GM10248 (cell line): ENCODE measurements around the gene EPHA3.

Experiments used
- CTCF ChIA-PET: fragments of 300-600 bp; sonication (Branson Sonifier 250); formaldehyde crosslinking; extraction: SDS; loops from one replicate; lab custom pipeline; 2021; ENCODE audit warnings: antibody characterized with exemption; lab: Yijun Ruan, JAX
- POLR2A ChIA-PET: fragments of 350-650 bp; sonication (Branson Sonifier 250); formaldehyde crosslinking; extraction: SDS; loops from one replicate; lab custom pipeline; 2020; ENCODE audit warnings: antibody characterized with exemption; lab: Yijun Ruan, JAX
- DNase-seq: peaks from one replicate; pipeline ENCODE4 v3.0.0; 2012; ENCODE audit errors: extremely low spot score
- TF ChIP-seq, protein P1 (sequence below): IDR thresholded peaks from 2 replicates; pipeline ENCODE4 v1.5.1; 2012; ENCODE audit warnings: mild to moderate bottlenecking, low read depth; ENCODE audit errors: extremely low read depth, missing control alignments, control extremely low read depth

The EPHA3 gene

DNA sequence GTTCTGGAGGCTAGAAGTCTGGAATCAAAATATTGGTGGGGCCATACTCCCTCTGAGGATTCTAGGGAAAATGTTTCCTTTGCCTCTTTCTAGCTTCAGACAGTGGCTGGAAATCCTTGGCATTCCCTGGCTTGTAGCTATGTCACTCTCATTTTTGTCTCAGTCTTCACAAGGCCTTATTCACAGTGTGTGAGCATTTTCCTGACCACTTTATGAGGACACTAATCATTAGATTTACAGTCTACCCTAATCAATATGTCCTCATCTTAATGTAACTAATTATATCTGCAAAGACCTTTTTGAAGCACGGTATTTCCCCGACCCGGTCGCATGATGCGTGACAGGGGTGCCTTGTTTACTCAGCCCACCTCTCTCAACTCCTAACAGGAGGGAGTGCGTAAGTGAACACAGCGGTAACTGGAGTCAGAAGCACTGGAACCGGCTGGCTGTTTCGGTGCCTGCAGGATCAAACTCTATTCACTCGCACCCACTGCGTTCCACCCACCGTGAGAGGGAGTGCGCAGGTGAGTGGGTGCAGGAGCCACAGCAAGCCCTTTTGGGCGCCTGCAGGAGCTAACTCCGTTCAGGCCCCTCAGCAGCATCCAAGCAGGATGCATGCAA is 155.0 kb downstream of the EPHA3 start:
- TF ChIP-seq, protein P1, sequence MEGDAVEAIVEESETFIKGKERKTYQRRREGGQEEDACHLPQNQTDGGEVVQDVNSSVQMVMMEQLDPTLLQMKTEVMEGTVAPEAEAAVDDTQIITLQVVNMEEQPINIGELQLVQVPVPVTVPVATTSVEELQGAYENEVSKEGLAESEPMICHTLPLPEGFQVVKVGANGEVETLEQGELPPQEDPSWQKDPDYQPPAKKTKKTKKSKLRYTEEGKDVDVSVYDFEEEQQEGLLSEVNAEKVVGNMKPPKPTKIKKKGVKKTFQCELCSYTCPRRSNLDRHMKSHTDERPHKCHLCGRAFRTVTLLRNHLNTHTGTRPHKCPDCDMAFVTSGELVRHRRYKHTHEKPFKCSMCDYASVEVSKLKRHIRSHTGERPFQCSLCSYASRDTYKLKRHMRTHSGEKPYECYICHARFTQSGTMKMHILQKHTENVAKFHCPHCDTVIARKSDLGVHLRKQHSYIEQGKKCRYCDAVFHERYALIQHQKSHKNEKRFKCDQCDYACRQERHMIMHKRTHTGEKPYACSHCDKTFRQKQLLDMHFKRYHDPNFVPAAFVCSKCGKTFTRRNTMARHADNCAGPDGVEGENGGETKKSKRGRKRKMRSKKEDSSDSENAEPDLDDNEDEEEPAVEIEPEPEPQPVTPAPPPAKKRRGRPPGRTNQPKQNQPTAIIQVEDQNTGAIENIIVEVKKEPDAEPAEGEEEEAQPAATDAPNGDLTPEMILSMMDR, result no peak
- ChIA-PET POLR2A (no interaction called here), CTCF (no interaction called here)
- DNase-seq, result no peak

DNA sequence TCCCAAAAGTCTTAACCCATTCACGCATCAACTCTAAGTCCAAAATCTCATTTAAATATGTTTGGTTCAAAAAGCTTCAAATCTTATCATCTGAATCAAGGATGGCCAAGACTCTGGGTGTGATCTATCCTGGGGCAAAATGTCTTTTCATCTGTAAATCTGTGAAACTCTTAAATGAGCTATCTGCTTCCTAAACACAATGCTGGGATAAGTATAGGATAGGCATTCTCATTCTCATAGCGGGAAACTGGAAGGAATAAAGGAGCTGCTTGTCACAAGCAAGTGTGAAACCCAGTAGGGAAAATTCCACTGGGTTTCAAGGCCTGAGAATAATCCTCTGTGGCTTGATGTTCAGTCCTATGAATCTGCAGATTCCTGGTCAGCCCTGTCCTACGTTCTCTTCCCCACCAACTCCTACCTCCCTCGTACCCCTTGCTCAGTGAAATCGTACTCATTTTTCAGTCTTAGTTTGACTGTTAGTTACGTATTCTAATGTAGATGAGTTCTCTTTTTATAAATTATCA is 156.7 kb downstream of the EPHA3 start:
- CTCF ChIA-PET, result no interaction called here
- POLR2A ChIA-PET, result no interaction called here
- TF ChIP-seq, protein P1, result no peak
- no peak for DNase-seq

DNA sequence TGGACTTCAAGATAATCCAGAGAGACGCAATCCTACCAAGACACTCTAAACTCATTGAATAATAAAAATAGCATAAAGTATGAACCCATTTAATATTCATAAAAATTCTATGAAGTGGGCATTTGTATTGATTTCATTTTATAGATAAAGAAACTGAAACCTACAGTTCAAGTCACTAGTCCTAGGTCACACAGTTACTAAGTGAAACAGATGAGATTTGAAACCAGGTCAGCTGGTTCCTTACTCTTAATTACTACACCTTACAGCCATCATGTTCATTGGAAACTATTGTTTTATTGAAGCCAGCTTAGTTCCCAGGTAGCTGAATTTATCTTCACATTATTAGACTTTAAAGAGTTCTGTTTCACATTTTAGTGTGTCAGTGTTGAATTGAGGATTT is 158.7 kb downstream of the EPHA3 start:
- POLR2A ChIA-PET, result no interaction called here
- TF ChIP-seq, protein P1, result no peak
- CTCF ChIA-PET, result no interaction called here
- no peak for DNase-seq

DNA sequence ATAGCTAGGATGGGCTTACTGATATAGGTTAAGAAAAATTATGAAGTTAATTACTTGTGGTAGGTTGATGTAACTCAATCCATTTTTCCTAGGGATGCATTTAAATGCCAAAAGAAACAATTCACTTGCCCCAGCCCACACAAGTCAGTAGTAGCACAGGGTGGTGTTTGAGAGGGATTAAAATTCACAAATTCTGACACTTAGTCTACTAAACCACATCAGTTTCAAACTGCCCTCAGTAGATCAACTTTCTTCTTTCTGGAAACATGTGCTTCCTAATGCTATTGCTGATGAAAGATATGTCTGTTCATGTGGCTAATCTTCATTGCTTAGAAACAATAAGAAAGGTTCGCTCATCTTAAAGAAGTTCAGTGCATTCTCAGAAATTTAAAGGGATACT is 160.6 kb downstream of the EPHA3 start:
- TF ChIP-seq, protein P1, result no peak
- ChIA-PET CTCF (interaction anchor here (1.6 kb wide), 1 partner anchor 18 kb away, joined by 3 read pairs; no protein-coding TSS in a partner anchor), POLR2A (no interaction called here)
- no peak for DNase-seq

DNA sequence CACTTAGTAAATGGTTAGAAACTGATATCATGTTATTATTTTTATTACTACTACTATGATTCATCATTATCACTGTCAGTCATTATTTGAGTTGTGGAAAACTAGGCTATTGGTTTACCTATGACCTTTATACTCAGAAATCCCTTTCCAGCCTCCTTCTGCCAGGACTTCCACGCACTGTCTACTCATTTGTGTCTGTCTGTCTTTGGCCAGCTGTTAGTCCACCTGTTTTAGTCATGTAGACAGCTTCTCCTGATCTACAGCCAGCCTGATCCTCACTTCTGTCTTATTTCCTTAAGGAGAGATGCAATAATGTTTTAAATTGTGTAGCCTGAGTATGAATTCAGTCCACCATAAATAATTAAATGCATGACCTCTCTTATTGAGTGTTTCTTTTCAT is 162.8 kb downstream of the EPHA3 start:
- ChIA-PET POLR2A (no interaction called here), CTCF (no interaction called here)
- DNase-seq, result no peak
- TF ChIP-seq, protein P1, result no peak

DNA sequence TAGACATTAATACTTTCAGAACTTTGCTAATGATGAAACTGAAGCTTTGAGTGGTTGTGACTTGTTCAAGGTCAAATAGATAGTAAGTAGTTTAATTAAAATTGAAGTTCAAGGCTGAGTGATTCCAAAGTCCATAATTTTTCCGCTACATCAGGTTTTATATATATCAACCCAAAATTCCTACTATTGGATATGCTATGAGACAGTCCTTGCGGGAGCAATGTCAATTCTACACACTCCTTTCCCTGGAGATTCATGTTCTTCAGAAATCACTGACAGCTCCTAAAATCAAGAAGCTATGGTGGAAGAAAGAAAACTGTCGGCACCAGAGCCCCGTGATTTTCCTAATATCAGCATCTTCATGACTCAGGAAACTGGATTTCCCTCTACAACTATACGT is 167.6 kb downstream of the EPHA3 start:
- ChIA-PET POLR2A (no interaction called here), CTCF (interaction anchor here (1.7 kb wide), 1 partner anchor 11 kb away, joined by 6 read pairs; no protein-coding TSS in a partner anchor)
- DNase-seq, result no peak
- TF ChIP-seq, protein P1, result no peak
